Muscle of leg (tissue), 11 donors: ENCODE measurements around the gene ANO1. TPM values are rescaled to one million over a fixed set of nuclear protein-coding genes. Genes with fewer than 3 reads are reported as not detected.
"Not testable (repeated sequence)": the region's sequence is repeated elsewhere in the genome, so short reads cannot be mapped to it uniquely, and the experiment has no call there.

Source experiments
- DNase-seq: peaks from one replicate; pipeline ENCODE4 v3.0.0; 2013
- H3K27ac ChIP-seq: one replicate; pipeline ENCODE4 v1.5.1; 2013; ENCODE audit warnings: mild to moderate bottlenecking, low read length, control low read depth
- H3K27me3 ChIP-seq: one replicate; pipeline ENCODE4 v1.6.1; 2013; ENCODE audit warnings: low read length; ENCODE audit not compliant: control insufficient read depth, insufficient read depth
- H3K36me3 ChIP-seq: one replicate; pipeline ENCODE4 v1.6.1; 2013; ENCODE audit warnings: low read length; ENCODE audit not compliant: control insufficient read depth, insufficient read depth
- H3K4me1 ChIP-seq: one replicate; pipeline ENCODE4 v1.6.1; 2013; ENCODE audit warnings: low read length; ENCODE audit not compliant: control insufficient read depth, insufficient read depth
- H3K4me3 ChIP-seq: one replicate; pipeline ENCODE4 v1.5.1; 2013; ENCODE audit warnings: low read length, control low read depth
- H3K9me3 ChIP-seq: replicated peaks from 2 replicates; pipeline ENCODE4 v1.6.1; 2013; ENCODE audit warnings: low read depth, low read length; ENCODE audit not compliant: control insufficient read depth
- WGBS: methylation state at CpG from one replicate; pipeline ENCODE4 v1.1.5; 2013; ENCODE audit warnings: missing lambda C conversion rate; ENCODE audit not compliant: insufficient coverage; 5-methylcytosine and 5-hydroxymethylcytosine counted together
- polyA plus RNA-seq, 8 donors: library from polyadenylated mRNA; unstranded; fragments of 120-200 nt; gene quantifications; one replicate each; pipeline versions ENCODE4 v1.2.1 to v1.2.3, GENCODE V29; 2013; ENCODE audit warnings: inconsistent platforms in 1 of 8, low replicate concordance in 1 of 8; ENCODE audit not compliant: insufficient read length in 8 of 8, insufficient read depth in 1 of 8
- total RNA-seq: library from RNA; stranded (reverse); fragments of 120-200 nt; gene quantifications from one replicate; pipeline ENCODE4 v1.2.4, GENCODE V29; 2013

The ANO1 gene
- total and polyA plus RNA-seq, 9 donors, result 5.1 to 15.4 (median 8.2) TPM

DNA sequence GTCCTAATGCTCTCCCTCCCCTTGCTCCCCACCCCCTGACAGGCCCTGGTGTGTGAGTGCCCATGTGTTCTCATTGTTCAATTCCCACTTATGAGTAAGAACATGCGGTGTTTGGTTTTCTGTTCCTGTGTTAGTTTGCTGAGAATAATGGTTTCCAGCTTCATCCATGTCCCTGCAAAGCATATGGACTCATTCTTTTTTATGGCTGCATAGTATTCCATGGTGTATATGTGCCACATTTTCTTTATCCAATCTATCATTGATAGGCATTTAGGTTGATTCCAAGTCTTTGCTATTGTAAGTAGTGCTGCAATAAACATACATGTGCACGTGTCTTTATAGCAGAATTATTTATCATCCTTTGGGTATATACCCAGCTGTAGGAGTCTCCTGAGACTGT lies 42.5 kb upstream of the ANO1 start:
- H3K4me1 ChIP-seq, H3K27ac ChIP-seq, H3K27me3 ChIP-seq, H3K9me3 ChIP-seq, DNase-seq, H3K36me3 ChIP-seq, H3K4me3 ChIP-seq: not testable (repeated sequence)
- no CpG with 5 or more reads among the region's 2 CpGs for WGBS

DNA sequence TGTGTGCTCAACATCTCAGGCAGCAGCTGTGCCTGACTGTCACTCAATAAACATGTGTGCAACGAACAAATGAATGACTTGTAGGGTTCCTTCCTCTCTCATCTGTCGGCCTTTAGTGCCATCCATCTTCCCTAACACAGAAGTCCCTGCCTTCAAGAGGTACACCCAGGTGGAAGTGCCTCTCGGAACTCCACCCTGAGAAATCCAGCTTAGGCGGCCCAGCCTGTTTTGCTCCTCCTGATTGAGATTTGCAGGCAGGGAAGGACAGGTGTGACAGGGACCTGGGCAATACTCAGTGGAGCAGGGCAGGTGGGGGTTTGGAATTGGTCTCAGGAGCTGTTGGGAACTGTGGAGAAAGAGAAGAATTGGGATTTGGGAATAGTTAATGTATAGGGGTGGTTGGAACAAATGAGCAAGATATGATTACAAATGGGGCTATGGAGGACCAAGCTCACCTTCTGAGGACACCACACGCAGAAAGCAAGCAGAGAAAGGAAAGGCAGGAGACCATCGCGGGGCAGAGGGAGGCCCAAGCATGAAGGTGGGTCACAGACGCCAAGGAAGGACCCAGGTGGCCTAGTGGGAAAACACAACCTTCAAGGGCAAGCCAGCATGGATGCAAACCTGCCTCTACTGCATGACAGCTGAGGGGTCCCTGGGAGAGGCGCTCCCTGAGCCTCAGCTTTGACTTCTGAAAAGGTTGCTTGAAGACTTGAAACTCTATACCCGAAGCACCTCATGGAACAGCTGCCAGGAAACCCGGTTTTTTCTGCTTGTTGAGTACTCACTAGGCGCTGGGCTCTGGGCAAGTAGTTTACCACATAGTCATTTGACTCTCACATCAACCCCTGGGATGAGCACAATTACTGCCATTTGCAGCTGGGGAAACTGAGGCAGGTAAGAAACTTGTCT lies 40.9 kb upstream of the ANO1 start:
- no peak overlapping the region for H3K4me3 ChIP-seq
- DNase-seq, result no peak
- peaks cover 12% of the 10 kb centered on the region for H3K9me3 ChIP-seq
- no peaks in the 10 kb centered on the region for H3K36me3 ChIP-seq
- peaks cover 2% of the 10 kb centered on the region for H3K27me3 ChIP-seq
- 87% methylated on average over 12 of the region's 12 CpGs for WGBS
- H3K27ac ChIP-seq, result no peak overlapping the region
- no peaks in the 10 kb centered on the region for H3K4me1 ChIP-seq

DNA sequence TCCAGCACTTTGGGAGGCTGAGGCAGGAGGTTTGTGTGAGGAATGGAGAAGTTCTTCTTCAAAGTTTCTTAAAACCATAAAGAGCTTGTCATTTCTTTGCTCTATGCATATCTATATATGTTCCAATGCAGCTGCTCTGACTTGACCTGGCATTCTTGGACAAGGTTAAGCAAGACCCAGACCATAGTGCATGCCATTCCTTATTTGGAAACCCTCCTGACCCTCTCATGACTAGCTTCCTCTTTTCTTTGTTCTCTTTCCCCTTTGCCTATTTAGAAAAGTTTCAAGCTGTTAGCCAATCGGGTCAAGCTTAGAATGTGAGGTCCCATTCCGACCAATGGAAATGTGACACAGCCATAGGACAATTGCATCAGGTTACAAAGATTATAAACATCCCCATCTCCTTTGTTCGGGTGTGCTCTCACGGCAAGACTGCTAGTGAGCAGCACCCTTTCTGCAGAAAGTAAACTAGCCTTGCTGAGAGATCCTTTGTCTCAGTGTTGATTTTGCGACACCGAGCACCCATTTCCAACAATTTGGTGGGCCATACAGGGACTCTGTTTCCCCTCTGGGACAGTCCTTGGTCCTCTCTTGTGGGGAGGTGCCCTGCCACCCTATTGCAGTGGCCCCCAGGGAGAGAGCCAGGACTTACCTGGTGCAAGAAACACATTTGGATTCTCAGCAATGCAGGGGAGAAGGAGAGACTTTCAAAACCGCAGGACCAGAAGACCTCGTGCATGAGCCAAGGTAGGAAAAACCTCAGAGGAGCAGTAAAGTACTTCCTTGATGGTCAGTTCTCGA lies 39.9 kb upstream of the ANO1 start:
- peaks cover 17% of the 10 kb centered on the region for H3K9me3 ChIP-seq
- WGBS, result 77% methylated on average over 9 of the region's 9 CpGs
- H3K27me3 ChIP-seq, result peaks cover 2% of the 10 kb centered on the region
- H3K36me3 ChIP-seq, result no peaks in the 10 kb centered on the region
- H3K4me3 ChIP-seq, result no peak overlapping the region
- no peak for DNase-seq
- H3K27ac ChIP-seq, result no peak overlapping the region
- H3K4me1 ChIP-seq, result no peaks in the 10 kb centered on the region

DNA sequence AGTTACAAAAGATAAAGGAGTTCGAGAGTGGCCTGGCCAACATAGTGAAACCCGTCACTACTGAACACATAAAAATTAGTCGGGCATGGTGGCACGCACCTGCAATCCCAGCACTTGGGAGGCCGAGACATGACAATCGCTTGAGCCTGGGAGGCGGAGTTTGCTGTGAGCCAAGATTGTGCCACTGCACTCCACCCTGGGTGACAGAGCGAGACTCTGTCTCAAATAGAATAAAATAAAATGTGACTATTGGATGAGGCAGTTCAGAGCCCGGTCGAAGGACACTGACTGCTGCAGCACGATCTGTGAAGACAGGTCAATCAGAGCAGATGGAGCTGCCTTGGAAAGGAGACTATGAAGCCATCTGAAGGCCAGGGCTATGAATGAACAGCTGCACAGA lies 37.7 kb upstream of the ANO1 start:
- no peaks in the 10 kb centered on the region for H3K36me3 ChIP-seq
- H3K9me3 ChIP-seq, result peaks cover 19% of the 10 kb centered on the region
- no peak overlapping the region for H3K4me3 ChIP-seq
- H3K27me3 ChIP-seq, result peaks cover 2% of the 10 kb centered on the region
- DNase-seq, result no peak
- H3K4me1 ChIP-seq, result no peaks in the 10 kb centered on the region
- WGBS, result 97% methylated on average over 10 of the region's 11 CpGs
- H3K27ac ChIP-seq, result no peak overlapping the region

- no peak for DNase-seq
- Histone ChIP-seq H3K36me3 (no peaks in the 10 kb centered on the region), H3K4me3 (no peak overlapping the region), H3K27ac (no peak overlapping the region), H3K4me1 (no peaks in the 10 kb centered on the region), H3K27me3 (peaks cover 2% of the 10 kb centered on the region), H3K9me3 (peaks cover 19% of the 10 kb centered on the region)
- WGBS, result no CpG with 5 or more reads among the region's 4 CpGs
Measured at GRCh38 chr11:70040869-70041501, 37.1 kb upstream of the ANO1 start.

DNA sequence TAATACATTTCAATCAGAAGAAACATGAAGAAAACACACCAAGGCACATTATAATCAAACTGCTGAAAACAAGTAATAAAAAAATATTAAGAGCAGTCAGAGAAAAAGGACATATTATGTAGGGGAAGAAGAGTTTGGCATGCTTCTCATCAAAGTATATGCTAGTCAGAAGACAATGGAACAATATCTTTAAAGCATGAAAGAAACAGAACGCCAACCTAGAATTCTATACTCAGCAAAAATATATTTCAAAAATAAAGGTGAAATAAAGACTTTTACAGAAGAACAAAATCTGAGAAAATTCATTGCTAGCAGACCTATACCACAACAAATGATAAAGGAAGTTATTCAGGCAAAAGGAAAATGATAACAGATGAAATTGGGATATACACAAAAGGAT lies 34.6 kb upstream of the ANO1 start:
- DNase-seq, result no peak
- Histone ChIP-seq H3K4me3 (no peak overlapping the region), H3K4me1 (no peaks in the 10 kb centered on the region), H3K27me3 (peaks cover 4% of the 10 kb centered on the region), H3K36me3 (no peaks in the 10 kb centered on the region), H3K27ac (no peak overlapping the region), H3K9me3 (peaks cover 15% of the 10 kb centered on the region)
- WGBS, result no CpG with 5 or more reads among the region's 1 CpG

- no peak for DNase-seq
- WGBS, result 87% methylated on average over 2 of the region's 3 CpGs
- no peaks in the 10 kb centered on the region for H3K36me3 ChIP-seq
- no peaks in the 10 kb centered on the region for H3K4me1 ChIP-seq
- no peak overlapping the region for H3K27ac ChIP-seq
- no peak overlapping the region for H3K4me3 ChIP-seq
- H3K9me3 ChIP-seq, result peaks cover 10% of the 10 kb centered on the region
- H3K27me3 ChIP-seq, result peaks cover 17% of the 10 kb centered on the region
Measured at GRCh38 chr11:70046089-70046488, 32.0 kb upstream of the ANO1 start.

DNA sequence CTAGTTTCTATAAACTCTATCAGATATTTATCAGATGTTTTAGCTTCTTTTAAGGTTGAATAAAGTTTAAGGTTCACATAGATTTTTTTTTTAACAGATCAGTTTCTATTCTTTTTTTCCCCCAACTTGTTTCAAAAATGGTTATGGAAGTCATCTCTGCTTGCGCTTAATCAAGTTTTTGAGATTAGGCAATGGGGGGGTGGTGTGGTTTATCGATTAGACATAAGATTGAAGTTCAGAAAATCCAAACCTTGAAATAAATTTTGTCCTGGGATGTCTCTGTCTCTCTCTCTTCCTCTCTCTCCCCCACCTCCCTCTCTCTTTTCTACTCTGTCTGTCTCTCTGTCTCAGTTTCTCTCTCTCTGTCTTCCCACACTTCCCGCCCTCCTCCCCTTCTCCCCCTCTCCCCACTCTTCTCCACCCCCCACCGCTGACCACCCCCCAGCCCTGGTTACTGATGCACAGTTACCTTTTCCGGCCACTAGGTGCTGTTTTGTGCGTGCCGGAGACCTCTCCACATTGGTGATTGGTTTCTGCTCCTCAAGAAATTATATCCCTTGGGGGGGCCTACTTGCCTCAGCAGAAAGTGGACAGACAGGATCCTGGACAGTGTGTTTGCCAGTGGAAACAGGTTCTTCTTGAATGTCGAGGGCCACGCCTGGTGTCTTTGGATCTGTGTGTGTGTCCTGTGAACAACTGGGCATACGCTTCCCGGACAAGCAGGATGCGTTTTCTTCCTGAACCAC lies 29.7 kb upstream of the ANO1 start:
- H3K36me3 ChIP-seq, result no peaks in the 10 kb centered on the region
- H3K4me3 ChIP-seq, result no peak overlapping the region
- H3K4me1 ChIP-seq, result no peaks in the 10 kb centered on the region
- DNase-seq, result no peak
- H3K27ac ChIP-seq, result no peak overlapping the region
- peaks cover 17% of the 10 kb centered on the region for H3K27me3 ChIP-seq
- 31% methylated on average over 6 of the region's 12 CpGs for WGBS
- peaks cover under 1% of the 10 kb centered on the region for H3K9me3 ChIP-seq

DNA sequence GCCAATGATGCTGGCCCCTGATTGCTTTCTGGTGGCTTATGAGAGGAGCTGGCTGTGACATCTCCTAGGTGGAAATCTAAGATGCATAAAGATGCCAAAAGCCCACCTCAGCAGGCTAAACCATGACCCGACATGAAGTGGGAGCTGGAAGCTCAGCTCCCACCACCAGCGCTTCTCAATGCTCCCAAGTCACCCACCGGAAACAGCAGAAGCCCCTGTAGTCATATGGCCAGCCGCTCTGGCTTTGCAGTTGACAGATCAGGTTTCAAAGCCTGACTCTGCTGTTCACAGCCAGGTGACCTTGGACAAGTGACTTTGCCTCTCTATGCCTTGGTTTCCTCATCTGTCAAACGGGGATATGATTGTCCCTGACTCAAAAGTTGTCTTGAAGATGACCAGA lies 29.1 kb upstream of the ANO1 start:
- peaks cover 19% of the 10 kb centered on the region for H3K27me3 ChIP-seq
- H3K4me1 ChIP-seq, result no peaks in the 10 kb centered on the region
- no peak overlapping the region for H3K4me3 ChIP-seq
- H3K36me3 ChIP-seq, result no peaks in the 10 kb centered on the region
- H3K27ac ChIP-seq, result no peak overlapping the region
- no peaks in the 10 kb centered on the region for H3K9me3 ChIP-seq
- DNase-seq, result no peak
- WGBS, result 51% methylated on average over 5 of the region's 5 CpGs
